IPS DF 19.7 (cell line): Measurements from ENCODE around the gene SLC9C1.

Experiments used
- DNase-seq: peaks from one replicate; pipeline ENCODE4 v3.0.0-alpha.2; 2013; ENCODE audit warnings: low read depth, low spot score

Gene SLC9C1

DNA sequence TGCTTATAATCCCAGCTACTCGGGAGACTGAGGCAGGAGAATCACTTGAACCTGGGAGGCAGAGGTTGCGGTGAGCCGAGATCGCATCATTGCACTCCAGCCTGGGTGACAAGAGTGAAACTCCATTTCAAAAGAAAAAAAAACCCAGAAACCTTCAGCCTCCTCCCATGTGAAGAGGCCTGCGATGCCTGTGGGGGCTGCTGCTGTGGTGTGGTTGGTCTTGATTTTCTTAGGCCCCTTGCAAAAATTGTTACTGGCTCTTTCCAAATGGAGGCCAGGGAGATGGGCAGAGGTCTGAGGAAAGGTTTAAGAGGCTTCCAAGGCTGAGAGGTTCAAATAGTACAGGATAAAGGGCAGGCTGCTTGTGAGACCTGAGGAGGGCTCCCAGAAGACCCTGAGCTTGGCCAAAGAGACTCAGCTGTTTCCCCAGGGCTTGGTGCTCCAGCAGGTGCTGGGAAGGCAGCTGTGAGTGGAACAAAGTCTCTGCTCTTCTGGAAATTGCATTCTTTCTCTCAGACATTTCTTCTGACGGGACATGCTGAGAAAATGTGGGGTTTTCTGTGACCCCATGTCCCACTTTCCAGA is 179.3 kb downstream of the SLC9C1 start:
- DNase-seq, result no peak

DNA sequence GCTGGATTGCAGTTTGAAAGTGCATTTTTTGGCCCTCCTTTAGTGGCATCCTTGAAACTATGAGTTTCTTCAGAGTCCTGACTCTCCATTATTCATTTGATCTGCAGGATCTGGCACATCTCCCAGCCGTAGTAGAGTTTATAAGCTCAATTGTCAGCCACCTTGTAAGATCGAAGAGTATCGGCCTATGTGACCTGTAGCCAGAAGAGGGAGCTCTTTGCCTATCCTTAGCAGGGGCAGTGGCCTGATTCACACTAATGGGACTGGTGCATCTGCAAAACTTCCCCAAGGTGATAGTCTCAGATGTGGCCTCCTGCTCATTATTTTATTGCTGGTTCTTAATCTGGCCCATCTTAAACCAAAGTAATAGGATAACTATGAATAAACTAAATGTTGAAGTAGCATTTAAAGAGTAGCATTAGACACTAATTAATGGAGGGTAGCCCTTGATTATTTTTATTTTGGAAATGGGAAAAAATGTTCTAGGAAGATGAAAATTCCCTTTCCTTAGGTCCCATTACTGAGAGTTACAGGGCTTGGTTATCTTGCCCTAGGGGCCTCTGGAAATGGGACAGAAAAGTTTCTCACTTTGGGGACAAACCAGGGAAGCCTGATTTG is 182.1 kb downstream of the SLC9C1 start:
- no peak for DNase-seq

DNA sequence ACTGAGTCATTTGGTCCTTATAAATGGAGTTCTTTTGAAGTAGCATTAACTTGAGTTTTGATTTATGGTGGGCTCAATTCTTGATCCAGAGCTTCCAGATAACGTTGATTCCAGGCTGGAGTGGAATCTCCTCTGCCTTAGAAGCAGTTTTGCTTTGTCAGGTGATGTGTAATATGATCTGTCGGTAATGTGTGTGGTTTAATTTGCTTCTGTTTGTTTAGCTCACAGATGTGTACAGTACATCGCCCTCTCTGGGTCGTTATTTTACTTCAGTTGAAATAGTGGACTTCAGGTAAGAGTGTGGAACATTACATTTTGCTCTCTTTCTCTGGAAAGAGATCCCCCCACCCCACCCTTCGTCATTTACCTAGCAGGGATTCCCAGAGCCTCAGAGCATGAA is 184.7 kb downstream of the SLC9C1 start:
- no peak for DNase-seq

DNA sequence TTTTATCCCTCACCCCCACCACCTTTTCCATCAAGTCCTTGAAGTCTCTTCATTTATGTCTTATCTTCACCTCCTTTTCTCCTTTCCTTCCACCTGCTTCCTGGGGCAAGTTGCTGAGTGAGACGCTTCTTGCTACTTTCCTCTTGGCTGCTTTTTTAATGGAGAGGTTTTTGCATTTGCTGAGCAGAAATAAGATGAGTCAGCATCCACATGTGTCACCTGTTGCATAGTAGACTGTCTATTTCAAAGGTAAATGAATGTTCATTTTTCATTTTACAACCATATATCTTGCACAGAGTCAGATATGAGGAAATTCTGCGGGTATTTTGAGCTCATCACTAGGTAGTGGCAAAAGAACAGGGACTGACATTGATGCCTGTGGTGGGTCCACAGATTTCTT is 189.2 kb downstream of the SLC9C1 start:
- no peak for DNase-seq

DNA sequence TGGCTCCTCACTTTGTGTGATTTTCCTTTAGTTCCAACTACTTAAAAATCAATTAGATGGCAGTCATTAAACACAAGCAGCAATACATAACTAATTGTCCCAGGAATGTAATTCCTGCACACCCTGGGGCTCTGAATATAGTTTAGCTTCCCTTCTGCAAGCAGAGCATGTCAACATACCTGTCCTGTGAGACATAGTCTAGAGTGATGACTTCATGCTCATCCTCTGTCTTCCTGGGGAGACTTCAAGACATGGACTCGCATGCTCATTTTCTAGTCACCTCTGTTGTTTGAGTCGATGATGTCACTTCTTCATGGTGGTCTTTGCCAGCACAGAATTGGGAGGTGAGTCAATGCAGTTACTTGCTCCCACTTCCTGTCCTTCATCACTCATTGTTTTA is 192.1 kb downstream of the SLC9C1 start:
- DNase-seq, result no peak

DNA sequence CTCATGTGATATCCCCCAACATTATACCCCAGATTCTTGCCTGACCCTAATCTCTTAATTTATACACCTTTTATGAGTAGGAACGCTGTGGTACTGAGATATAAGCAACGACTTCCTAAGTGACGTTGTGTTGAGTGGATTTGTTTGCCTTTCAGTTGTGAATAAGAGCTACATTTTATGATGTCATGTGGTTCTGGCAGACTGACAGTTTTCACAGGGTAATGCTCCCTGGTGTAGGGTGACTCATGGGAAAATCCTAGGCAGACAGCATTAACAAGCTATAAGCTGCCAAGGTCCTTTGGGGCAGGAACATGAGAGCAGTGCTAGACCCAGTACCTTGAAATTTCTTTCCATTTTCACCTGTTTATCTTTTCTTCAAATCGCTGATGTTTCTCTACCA is 196.6 kb downstream of the SLC9C1 start:
- DNase-seq, result no peak

DNA sequence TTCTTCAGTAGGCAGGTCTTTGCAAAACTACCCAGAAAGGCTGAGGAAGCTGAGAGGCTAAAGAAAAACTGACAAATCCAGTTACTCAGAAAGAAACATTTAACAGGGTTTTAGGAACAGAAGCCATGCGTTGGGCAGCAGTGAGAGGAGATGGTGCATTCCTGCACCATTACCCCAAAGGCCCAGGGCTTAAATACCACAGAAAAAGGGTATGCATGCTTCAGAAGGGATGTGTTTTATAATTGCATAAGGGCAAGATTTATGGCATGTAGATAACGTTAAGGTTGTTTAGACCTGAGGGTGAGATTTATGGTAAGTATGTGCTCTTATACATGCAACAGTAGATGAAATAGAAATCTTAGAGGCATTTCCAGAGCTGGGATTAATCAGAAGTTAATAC is 197.8 kb downstream of the SLC9C1 start:
- DNase-seq, result no peak

DNA sequence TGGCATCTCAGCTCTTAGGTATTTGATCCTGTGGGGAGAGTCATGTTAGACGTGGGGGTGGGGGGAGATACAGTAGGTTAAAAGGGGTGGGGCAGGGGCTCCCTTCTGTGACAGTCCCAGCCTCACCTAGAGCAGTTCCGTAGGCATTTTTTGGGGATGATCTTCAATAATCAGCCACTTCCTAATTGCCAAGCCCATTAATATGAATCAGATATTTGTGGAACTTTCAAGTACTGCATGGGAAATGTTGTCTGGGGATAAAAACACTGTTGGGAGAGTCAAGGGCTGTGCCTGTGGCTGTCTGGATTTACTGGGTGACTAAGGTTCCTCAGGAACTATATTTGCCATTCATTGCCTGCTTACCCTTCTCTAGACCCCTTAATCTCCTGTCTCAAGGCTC is 198.3 kb downstream of the SLC9C1 start:
- no peak for DNase-seq

DNA sequence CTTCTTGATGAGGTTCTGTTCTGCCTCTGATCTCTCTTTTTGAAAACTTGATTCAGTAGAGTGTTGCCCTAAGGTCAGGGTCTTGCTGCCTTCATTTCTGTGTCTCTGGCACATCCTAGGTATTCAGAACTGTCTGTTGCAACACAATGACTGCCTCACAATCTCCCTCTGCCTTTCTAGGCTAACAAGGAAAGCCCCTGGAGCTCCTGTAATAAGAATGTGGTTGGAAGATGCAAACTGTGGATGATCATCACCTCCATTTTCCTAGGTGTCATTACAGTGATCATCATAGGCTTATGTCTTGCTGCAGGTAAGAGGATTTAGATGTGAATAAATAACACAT is 200.9 kb downstream of the SLC9C1 start:
- no peak for DNase-seq

DNA sequence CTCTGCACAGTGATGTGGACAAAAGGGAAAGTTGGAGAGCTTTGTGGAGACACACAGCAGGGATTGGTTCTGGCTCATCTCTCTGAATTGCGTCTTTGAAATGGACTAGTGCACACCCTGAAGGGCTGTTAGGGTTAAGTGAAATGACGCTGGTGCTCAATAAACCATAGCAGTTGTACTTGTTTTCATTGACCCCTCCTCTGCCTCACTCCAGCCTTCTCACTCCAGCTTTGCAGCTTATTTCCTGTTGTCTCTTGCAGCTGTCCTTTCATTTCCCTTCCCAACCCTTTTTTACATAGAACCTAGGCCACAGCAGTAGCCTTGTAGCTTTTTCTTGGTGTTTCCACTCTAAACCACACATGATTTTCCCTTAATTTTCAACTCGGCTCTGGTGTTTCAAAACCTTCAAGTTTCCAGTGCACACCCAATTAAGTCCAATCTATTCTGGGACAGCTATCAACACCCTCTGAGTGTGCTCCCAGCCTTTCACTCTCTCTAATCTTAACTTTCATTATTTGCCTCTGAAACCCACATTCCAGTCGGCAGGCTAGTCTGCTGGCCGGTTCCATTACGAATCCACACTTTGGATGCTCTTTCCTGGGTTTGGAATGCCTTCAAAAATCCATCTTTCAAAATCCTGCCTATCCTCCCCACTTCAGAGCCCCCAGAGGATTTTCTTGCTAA is 201.4 kb downstream of the SLC9C1 start:
- DNase-seq, result no peak

DNA sequence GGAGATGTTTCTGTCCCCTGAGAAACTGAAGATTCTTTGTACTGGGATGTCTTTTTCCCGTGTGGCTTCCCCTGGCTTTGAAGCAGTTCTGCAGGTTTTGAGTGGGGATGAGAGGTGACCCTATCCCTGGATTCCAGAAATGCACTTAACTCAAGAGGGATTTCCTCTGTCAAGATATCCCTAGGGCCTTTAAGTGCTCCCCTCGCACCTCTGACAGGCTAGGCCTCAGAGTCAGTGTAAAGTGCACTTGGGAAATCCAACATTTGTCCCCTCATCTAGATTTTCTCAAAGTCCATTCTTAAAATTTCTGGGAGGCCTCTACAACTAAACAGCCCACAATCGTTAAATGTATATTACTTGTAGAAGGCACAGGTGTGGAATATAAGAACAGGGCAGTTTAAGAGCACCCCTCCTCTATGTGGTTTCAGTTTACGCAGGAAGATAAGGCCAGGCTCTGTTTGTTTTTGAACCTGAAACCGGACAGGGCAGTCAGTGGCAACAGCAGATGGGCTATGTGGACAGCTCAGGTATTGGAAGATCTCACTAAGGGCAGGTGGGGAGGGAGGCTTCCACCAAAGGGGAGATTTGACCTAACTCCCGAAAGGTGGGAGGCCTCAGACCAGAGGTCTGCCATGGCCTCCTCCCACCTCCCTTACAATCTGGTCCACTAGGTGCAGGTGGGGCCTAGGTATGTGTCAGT is 203.0 kb downstream of the SLC9C1 start:
- DNase-seq, result no peak
